GM19351 (cell line): ENCODE results near the gene CACNA2D3.

Experiments used
- ATAC-seq: cut with Tn5 transposase; IDR thresholded peaks from one replicate; pipeline ENCODE4 v1.9.1; 2021; ENCODE audit warnings: mild to moderate bottlenecking, moderate library complexity; ENCODE audit not compliant: unreplicated experiment

The CACNA2D3 gene

DNA sequence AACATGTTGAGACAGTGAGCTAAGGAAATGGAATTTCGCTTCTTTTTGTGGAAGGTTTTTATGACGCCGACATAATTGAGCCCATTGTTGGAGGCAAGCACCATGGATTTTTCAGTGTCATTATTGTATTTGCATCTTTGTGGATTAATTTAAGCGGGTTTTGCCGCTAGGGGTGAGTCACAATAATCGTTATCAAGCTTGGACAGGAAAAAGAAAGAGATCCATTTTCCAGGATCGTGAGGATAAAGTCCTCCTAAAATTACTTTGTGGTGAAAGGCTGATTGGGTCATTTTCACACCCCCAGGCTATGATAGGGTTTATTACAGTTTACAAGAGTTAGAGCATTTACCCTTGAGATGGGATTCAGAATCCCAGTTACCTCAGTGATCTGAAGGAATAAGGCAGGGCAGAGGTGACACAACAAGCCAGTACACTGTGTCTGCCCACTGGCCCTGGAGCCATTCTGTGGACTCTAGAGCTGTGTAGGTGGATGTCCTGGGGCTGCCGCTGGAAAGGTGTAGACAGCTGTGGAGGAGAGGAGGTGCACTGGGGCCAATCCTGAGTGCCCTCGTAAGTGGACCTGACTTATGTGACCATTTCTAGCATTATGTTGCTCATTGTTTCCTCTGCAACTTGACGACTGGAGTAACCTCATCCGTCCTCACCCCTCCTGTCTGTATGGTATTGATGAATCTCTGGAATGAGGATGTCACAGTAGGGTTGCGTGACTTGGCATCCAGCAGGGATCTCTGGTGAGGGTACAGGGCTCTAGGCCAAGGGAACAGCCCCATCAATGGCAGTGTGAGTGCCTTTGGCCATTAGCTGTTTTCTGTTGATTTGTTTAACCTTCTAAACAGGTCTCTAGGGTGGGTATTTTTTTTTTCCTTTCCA, 435.4 kb downstream of the CACNA2D3 start:
- no peak for ATAC-seq

DNA sequence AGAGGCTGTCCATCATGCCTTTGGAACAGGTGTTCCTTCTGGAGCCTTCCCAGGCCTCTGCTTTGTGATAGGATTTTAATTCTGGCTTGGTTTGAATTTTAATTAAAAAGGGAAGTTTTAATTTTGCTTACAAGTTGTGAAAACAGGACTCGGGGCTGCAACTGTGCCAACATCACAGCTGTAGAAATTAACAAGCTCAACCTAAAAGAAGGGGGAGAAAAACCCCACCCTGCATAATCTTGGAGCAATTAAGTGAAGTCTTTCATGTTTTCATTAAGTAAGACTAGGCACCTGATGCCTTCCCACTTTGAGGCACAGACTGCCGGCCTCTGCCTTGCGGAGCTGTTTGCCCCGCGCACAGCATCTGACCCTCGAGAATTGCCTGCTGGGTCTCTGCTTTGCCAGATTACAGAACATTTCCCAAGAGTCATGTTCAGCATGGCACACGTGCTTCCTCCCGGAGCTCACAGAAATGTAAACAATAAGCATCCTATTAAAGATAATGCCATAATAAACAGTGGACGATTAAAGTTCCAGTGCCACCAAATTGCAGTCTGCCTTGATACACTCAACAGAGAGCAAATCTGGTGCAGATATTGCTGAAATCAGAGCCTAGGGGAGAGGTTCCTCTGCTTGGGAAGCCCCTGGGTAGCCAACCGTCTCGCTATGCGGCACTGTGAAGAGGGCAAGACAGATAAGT, 441.3 kb downstream of the CACNA2D3 start:
- no peak for ATAC-seq

- ATAC-seq = no peak
These were observed 442.1 kb downstream of the CACNA2D3 start for GRCh38 chr3:54564374-54564925.

DNA sequence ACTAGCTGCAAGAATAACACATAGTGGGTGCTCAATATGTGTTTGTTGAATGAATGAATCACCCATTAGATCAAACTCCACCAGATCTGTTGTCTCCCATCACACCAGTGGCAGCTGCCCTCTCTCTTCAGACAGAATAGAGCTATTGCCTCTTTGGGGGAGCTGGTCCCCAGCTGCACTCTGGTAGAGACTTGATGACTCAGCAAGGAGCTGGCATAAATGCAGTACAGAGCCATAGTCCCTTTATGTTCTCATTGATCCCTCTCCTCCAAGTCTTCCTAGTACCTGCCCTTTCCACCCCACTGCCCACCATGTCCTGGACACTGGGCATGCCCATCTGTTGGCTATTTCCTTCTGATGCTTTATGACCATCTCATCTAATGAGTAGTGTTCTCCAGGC, 443.6 kb downstream of the CACNA2D3 start:
- ATAC-seq = no peak

GRCh38 chr3:54567949-54568348, 445.6 kb downstream of the CACNA2D3 start:
- ATAC-seq = no peak

GRCh38 chr3:54570008-54570407, 447.7 kb downstream of the CACNA2D3 start:
- ATAC-seq = no peak

DNA sequence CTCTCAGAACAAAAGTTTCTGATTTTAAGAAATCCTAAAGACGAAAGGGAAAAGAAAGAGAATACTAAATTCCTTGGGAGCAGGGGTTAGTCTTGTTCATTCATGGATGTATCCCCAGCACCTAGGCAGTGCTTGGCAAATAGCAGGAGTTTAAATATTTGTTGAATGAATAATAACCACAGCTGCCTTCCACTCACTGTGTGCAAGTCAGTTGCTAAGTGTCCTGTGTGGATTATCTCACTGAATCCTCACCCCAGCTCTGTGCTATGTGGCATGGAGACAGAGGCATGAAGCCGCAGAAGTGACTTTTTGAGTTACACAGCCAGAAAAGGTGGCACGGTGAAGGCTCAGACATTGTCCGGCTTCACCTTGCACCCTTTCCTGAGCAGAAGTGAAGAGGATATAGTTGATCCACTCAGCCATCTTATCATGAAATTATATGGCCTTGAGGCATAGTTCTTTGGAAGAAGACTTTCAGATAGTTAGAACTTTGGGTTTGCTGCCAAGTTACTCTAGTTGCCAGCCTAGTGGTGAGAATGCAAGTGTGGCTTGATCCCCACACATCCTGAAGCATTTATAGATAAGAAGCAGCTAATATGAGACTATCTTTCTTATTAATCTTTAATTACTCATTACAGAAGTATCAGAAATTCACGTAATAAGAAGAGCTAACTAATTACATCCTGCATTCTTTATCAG, 450.0 kb downstream of the CACNA2D3 start:
- no peak for ATAC-seq

- ATAC-seq = no peak
These were observed 451.5 kb downstream of the CACNA2D3 start for GRCh38 chr3:54573858-54574257.

DNA sequence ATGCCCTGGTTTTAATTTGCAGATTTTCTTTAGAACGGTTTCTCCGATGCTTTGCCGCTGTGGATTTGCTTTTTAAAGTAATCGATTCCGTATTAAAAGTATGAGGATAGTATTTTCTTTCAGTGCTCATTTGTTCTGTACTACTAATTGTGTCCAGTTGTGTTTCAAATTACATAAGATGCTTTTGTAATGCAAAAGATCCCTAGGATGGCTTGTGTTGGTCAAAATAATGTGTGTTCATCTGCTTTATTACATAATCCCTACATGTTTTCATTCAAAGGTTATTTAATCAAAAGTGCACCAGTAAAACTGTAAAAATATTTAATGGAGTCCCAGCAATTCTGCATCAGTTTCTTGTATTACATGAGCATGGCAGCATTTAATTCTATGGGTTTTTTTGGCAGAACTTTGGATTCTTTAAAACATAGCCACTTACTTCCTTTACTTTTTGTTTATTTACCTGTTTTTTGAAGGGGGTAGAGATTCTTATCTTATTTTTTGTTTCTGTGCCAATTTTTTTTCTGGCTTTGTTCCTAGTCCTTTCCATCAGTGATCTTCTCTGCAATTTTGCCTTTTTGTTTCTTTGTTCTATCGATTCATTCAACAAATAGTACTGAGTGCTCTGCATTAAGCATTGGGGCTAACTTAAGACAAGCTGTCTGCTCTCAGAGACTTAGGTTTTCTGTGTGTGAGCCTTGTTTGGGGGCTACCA, 452.7 kb downstream of the CACNA2D3 start:
- ATAC-seq = no peak

DNA sequence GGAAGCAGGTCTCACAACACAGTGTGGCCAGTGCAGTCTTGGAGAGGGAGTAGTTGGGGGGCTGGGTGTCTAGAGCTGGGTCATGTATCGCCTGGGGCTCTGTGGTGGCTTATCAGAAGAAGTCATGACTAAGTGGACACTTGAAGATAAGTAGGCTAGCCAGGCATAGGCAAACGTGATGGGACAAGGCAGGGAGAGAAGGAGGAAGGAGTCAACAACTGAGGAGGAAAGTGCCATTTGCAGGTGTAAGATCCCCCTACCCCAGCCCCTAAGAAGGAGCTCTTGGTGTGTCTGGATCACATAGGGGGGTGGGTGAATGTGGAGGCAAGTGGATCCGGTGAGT, 453.2 kb downstream of the CACNA2D3 start:
- no peak for ATAC-seq

DNA sequence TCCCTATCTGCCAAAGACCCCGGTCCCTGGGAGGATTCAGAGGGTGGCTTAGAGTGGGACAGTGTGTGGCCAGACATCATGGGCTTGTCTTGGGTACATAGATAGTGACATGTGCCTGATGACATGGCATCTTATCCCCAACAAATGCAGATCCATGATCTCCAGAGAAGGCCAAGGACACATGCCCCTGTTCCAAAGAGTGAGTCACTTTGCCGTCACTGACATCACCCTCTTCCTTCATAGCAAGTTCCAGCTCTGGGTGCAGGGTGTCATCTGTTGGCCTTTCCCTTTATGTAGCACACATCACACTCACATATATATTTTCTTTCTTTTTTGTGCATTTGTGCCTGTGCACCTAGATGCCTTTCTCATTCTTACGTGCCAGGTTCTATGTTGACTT, 455.0 kb downstream of the CACNA2D3 start:
- ATAC-seq = no peak

DNA sequence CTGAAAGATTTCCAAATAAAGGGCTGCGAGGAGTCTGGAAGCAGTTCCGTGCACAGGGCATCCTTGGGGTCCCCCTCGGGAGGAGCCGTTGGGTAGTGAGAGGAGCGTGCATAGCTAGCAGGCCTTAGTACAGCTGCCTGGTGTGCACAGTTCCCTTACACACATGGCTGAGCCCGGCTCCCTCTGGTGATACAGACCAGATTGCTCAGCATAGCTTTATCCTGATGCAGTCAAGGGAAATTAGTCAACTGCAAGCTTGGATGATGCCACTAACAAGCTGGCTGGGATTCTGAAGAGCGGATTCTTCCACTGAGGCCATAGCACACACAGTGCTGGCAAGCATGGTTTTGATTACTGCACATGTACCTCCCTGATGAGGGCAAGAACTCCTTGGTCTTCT, 456.1 kb downstream of the CACNA2D3 start:
- ATAC-seq = no peak

DNA sequence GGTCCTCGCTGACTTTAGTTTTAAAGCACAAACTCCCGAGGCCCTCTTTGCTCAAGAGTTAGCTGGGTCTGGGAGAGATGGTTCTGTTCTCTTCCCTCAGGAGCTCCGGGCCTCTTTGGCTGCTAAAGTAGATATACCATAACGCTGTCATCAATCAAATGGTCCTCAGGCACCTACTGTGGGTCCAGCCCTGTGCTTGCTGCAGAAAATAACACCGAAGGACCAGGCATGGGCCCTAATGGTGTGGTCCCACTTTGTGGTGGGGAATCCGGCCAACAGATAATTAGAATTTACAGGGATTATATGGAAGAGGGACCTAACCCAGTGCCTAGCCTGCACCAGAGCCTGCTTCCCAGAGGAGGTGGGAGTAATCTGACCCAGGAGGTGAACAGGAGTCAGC, 458.1 kb downstream of the CACNA2D3 start:
- ATAC-seq = no peak

GRCh38 chr3:54582424-54582823, 460.1 kb downstream of the CACNA2D3 start:
- no peak for ATAC-seq

DNA sequence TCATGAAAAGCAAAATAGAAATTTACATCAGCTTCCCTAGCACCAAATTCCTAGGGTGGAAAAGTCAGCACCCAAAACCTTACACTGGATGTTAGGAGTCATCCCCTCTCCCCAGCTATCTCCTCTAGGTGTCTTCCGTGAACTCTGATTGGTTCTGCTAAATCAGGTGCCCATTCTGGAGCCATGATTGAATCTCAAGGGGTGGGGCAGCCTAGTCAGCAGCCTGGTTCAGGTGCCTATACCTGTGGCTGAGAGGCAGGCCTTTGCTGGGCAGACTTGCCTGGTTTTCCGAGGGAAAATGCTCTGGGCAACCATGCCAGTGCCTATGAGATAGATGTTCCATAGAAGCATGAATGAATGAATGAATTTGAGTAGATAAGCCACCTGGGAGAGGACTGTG, 468.8 kb downstream of the CACNA2D3 start:
- ATAC-seq = no peak

DNA sequence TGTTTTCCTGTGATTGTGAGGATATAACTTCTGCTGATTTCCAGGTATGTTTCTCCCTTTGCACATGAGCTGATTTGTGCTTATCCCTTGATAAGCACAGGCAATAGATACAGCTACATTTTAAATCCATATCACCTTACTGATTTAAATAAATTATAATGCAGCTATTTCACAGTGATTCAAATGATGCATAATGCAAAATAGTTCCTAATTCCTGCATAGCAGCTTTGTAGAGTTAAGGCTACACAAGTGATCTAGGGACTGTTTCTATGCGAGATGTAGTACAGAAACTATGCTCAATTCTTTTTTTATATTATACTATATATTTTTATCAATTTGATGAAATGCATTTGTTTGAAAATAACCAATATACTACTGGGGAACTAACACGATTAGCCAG, 471.3 kb downstream of the CACNA2D3 start:
- ATAC-seq = no peak

DNA sequence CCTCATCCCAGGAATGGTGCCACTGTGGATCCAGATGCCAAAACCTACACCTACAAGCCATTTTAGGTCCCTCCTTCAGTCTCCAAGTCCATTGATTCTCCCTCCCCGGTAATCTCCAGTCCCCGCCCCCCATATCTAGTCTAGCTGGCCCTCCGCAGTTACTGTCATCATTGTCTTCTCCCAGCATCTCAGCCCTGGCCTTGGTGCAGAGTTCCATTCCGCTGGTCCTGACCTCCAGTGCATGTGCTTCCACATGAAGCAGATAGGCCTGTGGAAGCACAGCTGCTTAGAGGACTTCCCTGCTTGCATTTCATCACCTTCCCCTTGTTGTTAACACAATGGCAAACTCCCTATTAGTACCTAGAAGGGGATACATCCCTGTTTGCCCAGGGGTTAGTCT, 473.7 kb downstream of the CACNA2D3 start:
- no peak for ATAC-seq

GRCh38 chr3:54599716-54600115, 477.4 kb downstream of the CACNA2D3 start:
- ATAC-seq = no peak

- no peak for ATAC-seq
These were observed 478.3 kb downstream of the CACNA2D3 start for GRCh38 chr3:54600441-54601204.

GRCh38 chr3:54604495-54604894, 482.1 kb downstream of the CACNA2D3 start:
- ATAC-seq = no peak
